ENCODE data around the gene GATA3.

DNA sequence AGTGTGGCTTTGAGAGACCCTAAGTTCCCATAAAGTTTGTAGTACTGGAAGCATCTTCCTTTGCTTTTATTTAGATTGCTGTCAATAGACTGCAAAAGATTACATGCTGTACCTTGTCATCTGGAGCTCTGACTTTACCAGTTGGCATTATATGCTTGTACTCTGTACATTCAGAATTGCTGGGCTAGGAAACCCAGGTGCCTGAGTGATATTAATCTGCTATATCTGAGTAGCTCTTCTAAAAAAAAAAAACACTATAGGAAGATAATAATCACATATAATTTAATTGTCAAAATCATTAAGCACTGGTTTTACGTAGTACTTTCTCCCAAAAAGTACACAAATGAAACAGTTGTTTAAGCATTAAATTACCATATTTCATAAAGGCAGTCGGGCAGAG is 12.3 kb downstream of the GATA3 start:
- peak; percentile 50 for TF ChIP-seq GATA2 (IDR thresholded peaks at IDR 0.05; ENCODE audit: low read depth, low read length)
- TF ChIP-seq GATA3 (IDR thresholded peaks at IDR 0.05; ENCODE audit: low read depth, low read length) = peak; percentile 72
